GM21423 (cell line): ENCODE data around the gene PPP2R2D.

Source experiments
- ATAC-seq: cut with Tn5 transposase; IDR thresholded peaks from one replicate; pipeline ENCODE4 v1.9.1; 2021; ENCODE audit warnings: mild to moderate bottlenecking, moderate library complexity; ENCODE audit not compliant: unreplicated experiment

The PPP2R2D gene

GRCh38 chr10:131900350-131901152 lies at the start of gene PPP2R2D:
Gene PPP2R2D, plus strand, starts transcription at chr10:131901008. Its CDS starts 141 bp downstream, at chr10:131901149.
- ATAC-seq, result peak; percentile 87

GRCh38 chr10:131851346-131851745 lies 49.5 kb upstream of the PPP2R2D start:
- no peak for ATAC-seq

- no peak for ATAC-seq
These were observed 48.5 kb upstream of the PPP2R2D start for GRCh38 chr10:131852176-131852822.

- no peak for ATAC-seq
These were observed 47.8 kb upstream of the PPP2R2D start for GRCh38 chr10:131852823-131853609.

- no peak for ATAC-seq
These were observed 47.2 kb upstream of the PPP2R2D start for GRCh38 chr10:131853610-131853964.

GRCh38 chr10:131854579-131855335 lies 46.1 kb upstream of the PPP2R2D start:
- ATAC-seq, result no peak

GRCh38 chr10:131855461-131856401 lies 45.1 kb upstream of the PPP2R2D start:
- no peak for ATAC-seq

GRCh38 chr10:131856441-131857094 lies 44.2 kb upstream of the PPP2R2D start:
- no peak for ATAC-seq

- no peak for ATAC-seq
These were observed 43.4 kb upstream of the PPP2R2D start for GRCh38 chr10:131857156-131858117.

- ATAC-seq, result no peak
These were observed 42.7 kb upstream of the PPP2R2D start for GRCh38 chr10:131858118-131858515.

GRCh38 chr10:131858583-131859340 lies 42.0 kb upstream of the PPP2R2D start:
- ATAC-seq, result no peak

GRCh38 chr10:131859341-131860020 lies 41.3 kb upstream of the PPP2R2D start:
- no peak for ATAC-seq

- ATAC-seq, result no peak
These were observed 40.5 kb upstream of the PPP2R2D start for GRCh38 chr10:131860311-131860710.

- no peak for ATAC-seq
These were observed 39.9 kb upstream of the PPP2R2D start for GRCh38 chr10:131860806-131861440.

- no peak for ATAC-seq
These were observed 38.3 kb upstream of the PPP2R2D start for GRCh38 chr10:131862548-131862947.

- ATAC-seq, result no peak
These were observed 35.4 kb upstream of the PPP2R2D start for GRCh38 chr10:131865223-131865917.
